Gastrocnemius medialis (tissue), 4 donors: ENCODE results near the gene KAZN. TPM values are rescaled to one million over a fixed set of nuclear protein-coding genes. Genes with fewer than 3 reads are reported as not detected.

Experiments
- ATAC-seq, 2 donors: fragments of 150-250 bp; one replicate each; pipeline ENCODE4 v1.9.1; 2016
- DNase-seq, 2 donors: peaks; one replicate each; pipeline ENCODE4 v3.0.0-alpha.2; 2019
- H3K27ac ChIP-seq, 4 donors: fragments of 200-600 bp; sonication (generic); 1 replicate in 1 of 4; 2 replicates in 3 of 4; pipeline ENCODE4 v1.5.1; 2016 to 2018; ENCODE audit warnings: mild to moderate bottlenecking in 2 of 4, moderate library complexity in 1 of 4
- H3K27me3 ChIP-seq, 3 donors: fragments of 200-600 bp; sonication (generic) in 2 of 3; 1 replicate in 1 of 3; 2 replicates in 2 of 3; pipeline versions ENCODE4 v1.5.1 to v1.6.0; 2016 to 2019; ENCODE audit warnings: mild to moderate bottlenecking in 1 of 3, moderate library complexity in 1 of 3
- H3K36me3 ChIP-seq, 2 donors: fragments of 200-600 bp; sonication (generic) in 1 of 2; one replicate each; pipeline ENCODE4 v1.5.1; 2017 to 2018
- H3K4me1 ChIP-seq, 2 donors: fragments of 200-600 bp; sonication (generic) in 1 of 2; one replicate each; pipeline ENCODE4 v1.5.1; 2016 to 2017; ENCODE audit warnings: mild to moderate bottlenecking in 2 of 2
- H3K4me3 ChIP-seq, 4 donors: fragments of 200-600 bp; sonication (generic) in 3 of 4; 1 replicate in 1 of 4; 2 replicates in 3 of 4; pipeline ENCODE4 v1.5.1; 2016 to 2019; ENCODE audit warnings: mild to moderate bottlenecking in 2 of 4
- H3K9me3 ChIP-seq, 3 donors: fragments of 200-600 bp; sonication (generic) in 2 of 3; 1 replicate in 1 of 3; 2 replicates in 2 of 3; pipeline ENCODE4 v1.5.1; 2016 to 2019
- CTCF ChIP-seq, 5 experiments: fragments of 450-650 bp in 3 of 5; fragments of 200-600 bp in 2 of 5; sonication (generic) in 2 of 5; IDR thresholded peaks in 4 of 5; conservative IDR thresholded peaks in 1 of 5; 1 replicate in 4 of 5; 2 replicates in 1 of 5; pipeline ENCODE4 v1.5.1; 2016 to 2019; ENCODE audit warnings: antibody characterized with exemption in 5 of 5, mild to moderate bottlenecking in 3 of 5, moderate library complexity in 3 of 5
- POLR2A ChIP-seq, 2 donors: fragments of 450-650 bp; IDR thresholded peaks; one replicate each; pipeline ENCODE4 v1.6.1; 2017; ENCODE audit warnings: antibody characterized with exemption in 2 of 2, mild to moderate bottlenecking in 2 of 2, moderate library complexity in 2 of 2
- in situ Hi-C, 4 donors: fragments of 200-750 bp; cut with MboI; loops; one replicate each; pipeline versions ENCODE4 v1.15.0 to v1.8.0; 2017; ENCODE audit warnings: low sequenced_read_pairs in 4 of 4
- intact Hi-C: fragments of 100-400 bp; cut with DNase I; formaldehyde crosslinking; loops from one replicate; pipeline ENCODE4 v1.15.1; 2023; ENCODE audit warnings: low total_unique reads
- total RNA-seq, 4 donors: library from RNA; depleted of rRNA; stranded (reverse); fragments of >200 nt; gene quantifications; one replicate each; pipeline versions ENCODE4 v1.1.0 to v1.2.3, GENCODE V29; 2016

Gene KAZN
- total RNA-seq, 4 donors from 2014 or later = 0.05 to 2.2 (median 1.00) TPM

- in situ Hi-C loops = no loop called here
- intact Hi-C loops = no loop called here
- TF ChIP-seq CTCF (IDR thresholded peaks at IDR 0.05 in 4 of 5, conservative IDR thresholded peaks at IDR 0.05 in 1 of 5) (no peak), POLR2A (IDR thresholded peaks at IDR 0.05) (no peak)
Measured at GRCh38 chr1:14909273-14909672, 310.8 kb downstream of the KAZN start.

DNA sequence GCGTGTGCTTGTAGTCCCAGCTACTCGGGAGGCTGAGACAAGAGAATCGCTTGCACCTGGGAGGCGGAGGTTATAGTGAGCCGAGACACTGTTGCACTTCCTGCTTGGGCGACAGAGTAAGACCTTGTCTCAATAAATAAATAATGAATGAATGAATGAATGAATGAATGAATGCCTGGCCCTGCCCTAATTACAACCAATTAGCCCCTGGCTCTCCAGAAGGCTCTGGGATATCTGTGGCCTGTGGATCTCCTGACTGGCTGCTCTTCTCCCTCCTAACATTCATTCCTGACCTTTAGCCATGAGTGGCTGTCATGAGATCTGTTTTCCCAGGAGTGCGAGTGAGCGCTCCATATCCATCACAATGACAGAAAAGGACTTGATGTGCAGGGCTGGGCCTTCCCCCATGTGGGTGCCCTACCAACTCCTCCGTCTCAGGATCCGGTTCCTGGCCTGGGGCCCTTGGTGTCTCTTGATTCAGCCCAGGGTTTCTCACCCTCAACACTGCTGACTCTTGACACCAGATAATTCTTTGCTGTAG is 311.5 kb downstream of the KAZN start:
- DNase-seq (no peak), ATAC-seq (no peak)
- in situ Hi-C loops = loop anchor here in 1 of 4 donors (10.0 kb wide), 1 partner anchor 115 kb away; no protein-coding TSS in a partner anchor
- Histone ChIP-seq H3K4me3 (no peak overlapping the region), H3K27ac (no peak overlapping the region), H3K9me3 (no peaks in the 10 kb centered on the region), H3K27me3 (no peaks in the 10 kb centered on the region), H3K4me1 (no peaks in the 10 kb centered on the region), H3K36me3 (no peaks in the 10 kb centered on the region)
- no peak for TF ChIP-seq CTCF (IDR thresholded peaks at IDR 0.05 in 4 of 5, conservative IDR thresholded peaks at IDR 0.05 in 1 of 5)
- TF ChIP-seq POLR2A (IDR thresholded peaks at IDR 0.05) = no peak
- intact Hi-C loops = no loop called here

More at GRCh38 chr1:14909273-14909672, 310.8 kb downstream of the KAZN start:
- H3K27me3 ChIP-seq = no peaks in the 10 kb centered on the region
- no peak overlapping the region for H3K27ac ChIP-seq
- ATAC-seq (no peak), DNase-seq (no peak)
- no peak overlapping the region for H3K4me3 ChIP-seq
- no peaks in the 10 kb centered on the region for H3K9me3 ChIP-seq
- H3K4me1 ChIP-seq = no peaks in the 10 kb centered on the region
- no peaks in the 10 kb centered on the region for H3K36me3 ChIP-seq

- in situ Hi-C loops = loop anchor here in 1 of 4 donors (10.0 kb wide), 1 partner anchor 114 kb away; no protein-coding TSS in a partner anchor
- ATAC-seq = no peak
Measured at GRCh38 chr1:14910984-14911721, 312.7 kb downstream of the KAZN start.

GRCh38 chr1:14912839-14913481 is 314.5 kb downstream of the KAZN start:
- Histone ChIP-seq H3K4me3 (no peak overlapping the region), H3K9me3 (no peaks in the 10 kb centered on the region), H3K27me3 (no peaks in the 10 kb centered on the region), H3K27ac (no peak overlapping the region), H3K4me1 (no peaks in the 10 kb centered on the region), H3K36me3 (no peaks in the 10 kb centered on the region)
- ATAC-seq (no peak), DNase-seq (no peak)
- TF ChIP-seq POLR2A (IDR thresholded peaks at IDR 0.05) = no peak
- in situ Hi-C loops (loop anchor here in 1 of 4 donors (10.0 kb wide), 1 partner anchor 112 kb away; no protein-coding TSS in a partner anchor), intact Hi-C loops (no loop called here)

More at GRCh38 chr1:14910984-14911721, 312.7 kb downstream of the KAZN start:
- H3K36me3 ChIP-seq = no peaks in the 10 kb centered on the region
- no peaks in the 10 kb centered on the region for H3K4me1 ChIP-seq
- no peak overlapping the region for H3K4me3 ChIP-seq
- no peaks in the 10 kb centered on the region for H3K9me3 ChIP-seq
- no peak overlapping the region for H3K27ac ChIP-seq
- no peaks in the 10 kb centered on the region for H3K27me3 ChIP-seq
- no peak for TF ChIP-seq POLR2A (IDR thresholded peaks at IDR 0.05)
- TF ChIP-seq CTCF (IDR thresholded peaks at IDR 0.05 in 4 of 5, conservative IDR thresholded peaks at IDR 0.05 in 1 of 5) = no peak
- DNase-seq = no peak
- intact Hi-C loops = no loop called here
